Panc1 (cell line): ENCODE data around the gene AKAP12. TPM values are rescaled to one million over a fixed set of nuclear protein-coding genes. Genes with fewer than 3 reads are reported as not detected.
A peak's percentile ranks its signal among the peaks of the same experiment; 100 is the strongest.

ENCODE experiments used
- ATAC-seq: fragments of 200-7000 bp; cut with Tn5 transposase; 2 replicates; pipeline ENCODE4 v1.9.1; 2020; ENCODE audit warnings: mild to moderate bottlenecking, moderate library complexity
- BruUV-seq: library from RNA; stranded (reverse); fragments of 400-500 nt; replicated peaks from 2 replicates; lab custom pipeline; 2021; lab: Mats Ljungman, UMichigan
- CTCF ChIA-PET: fragments of 300-600 bp; sonication (Branson Sonifier 250); formaldehyde crosslinking; loops from one replicate; lab custom pipeline; 2022; ENCODE audit warnings: antibody characterized with exemption; lab: Charles Lee
- POLR2A ChIA-PET: fragments of 300-600 bp; sonication (Branson Sonifier 250); formaldehyde crosslinking; loops from one replicate; lab custom pipeline; 2022; ENCODE audit warnings: antibody characterized with exemption; lab: Charles Lee
- DNase-seq: peaks from one replicate; pipeline ENCODE4 v3.0.0-alpha.2; 2010; ENCODE audit warnings: low read depth, low spot score
- H3K27ac ChIP-seq: 2 replicates; pipeline ENCODE4 v1.5.1; 2011; ENCODE audit warnings: mild to moderate bottlenecking, low read length, inconsistent platforms
- H3K27me3 ChIP-seq: fragments of 200-500 bp; sonication (Bioruptor generic); 2 replicates; pipeline ENCODE4 v1.6.0; 2014; ENCODE audit warnings: low read length, inconsistent platforms; ENCODE audit not compliant: control insufficient read depth, insufficient read depth
- H3K36me3 ChIP-seq: fragments of 200-500 bp; sonication (Bioruptor generic); 2 replicates; pipeline ENCODE4 v1.5.1; 2014; ENCODE audit warnings: inconsistent platforms, mild to moderate bottlenecking, low read length, moderate library complexity; ENCODE audit not compliant: control insufficient read depth, insufficient read depth
- H3K4me1 ChIP-seq: 2 replicates; pipeline ENCODE4 v1.5.1; 2011; ENCODE audit warnings: inconsistent platforms, mild to moderate bottlenecking, low read length, moderate library complexity; ENCODE audit not compliant: control insufficient read depth, insufficient read depth
- H3K4me3 ChIP-seq, 2 experiments: 2 replicates each; pipeline ENCODE4 v1.5.1; 2011 to 2012; ENCODE audit warnings: low read depth in 2 of 2, low read length in 2 of 2, mild to moderate bottlenecking in 2 of 2, inconsistent platforms in 1 of 2, moderate library complexity in 1 of 2
- H3K9me3 ChIP-seq: fragments of 200-500 bp; sonication (Bioruptor generic); 2 replicates; pipeline ENCODE4 v1.5.1; 2014; ENCODE audit warnings: low read depth, mild to moderate bottlenecking, inconsistent platforms, low read length, moderate library complexity; ENCODE audit not compliant: control insufficient read depth, insufficient read depth
- POLR2AphosphoS5 ChIP-seq: IDR thresholded peaks from 2 replicates; pipeline ENCODE4 v1.6.1; 2012; ENCODE audit warnings: mild to moderate bottlenecking, low read depth, low read length, moderate library complexity
- SIN3A ChIP-seq: IDR thresholded peaks from 2 replicates; pipeline ENCODE4 v1.6.1; 2012; ENCODE audit warnings: low read depth, mild to moderate bottlenecking, low read length, moderate library complexity, borderline replicate concordance; ENCODE audit not compliant: insufficient read depth
- TCF7L2 ChIP-seq: IDR thresholded peaks from 2 replicates; pipeline ENCODE4 v1.6.1; 2011; ENCODE audit warnings: mild to moderate bottlenecking, low read depth, low read length, inconsistent platforms
- in situ Hi-C: cut with HindIII; loops from 2 replicates; pipeline ENCODE4 v1.10.0; 2016; ENCODE audit warnings: low sequenced_read_pairs, low pct_unique_long_range_greater_than_20kb
- intact Hi-C: fragments of 100-400 bp; cut with micrococcal nuclease; formaldehyde crosslinking; loops from one replicate; pipeline ENCODE4 v1.10.0; 2022; ENCODE audit not compliant: unreplicated experiment
- total RNA-seq: library from RNA; stranded (reverse); gene quantifications from one replicate; pipeline ENCODE4 v1.2.1, GENCODE V29; 2021; ENCODE audit not compliant: unreplicated experiment
- TF ChIP-seq, protein P1 (sequence below): fragments of 450-650 bp; IDR thresholded peaks from 2 replicates; pipeline ENCODE4 v1.5.1; 2017; ENCODE audit warnings: mild to moderate bottlenecking
- TF ChIP-seq, protein P2 (sequence below), 2 experiments: IDR thresholded peaks; 2 replicates each; pipeline ENCODE4 v1.6.1; 2011 to 2012; ENCODE audit warnings: low read depth in 2 of 2, control low read depth in 1 of 2, low read length in 1 of 2, mild to moderate bottlenecking in 1 of 2, moderate library complexity in 1 of 2; ENCODE audit not compliant: insufficient read depth in 1 of 2

Gene AKAP12
- total RNA-seq, 1 experiment from 2014 or later = 267 TPM

DNA sequence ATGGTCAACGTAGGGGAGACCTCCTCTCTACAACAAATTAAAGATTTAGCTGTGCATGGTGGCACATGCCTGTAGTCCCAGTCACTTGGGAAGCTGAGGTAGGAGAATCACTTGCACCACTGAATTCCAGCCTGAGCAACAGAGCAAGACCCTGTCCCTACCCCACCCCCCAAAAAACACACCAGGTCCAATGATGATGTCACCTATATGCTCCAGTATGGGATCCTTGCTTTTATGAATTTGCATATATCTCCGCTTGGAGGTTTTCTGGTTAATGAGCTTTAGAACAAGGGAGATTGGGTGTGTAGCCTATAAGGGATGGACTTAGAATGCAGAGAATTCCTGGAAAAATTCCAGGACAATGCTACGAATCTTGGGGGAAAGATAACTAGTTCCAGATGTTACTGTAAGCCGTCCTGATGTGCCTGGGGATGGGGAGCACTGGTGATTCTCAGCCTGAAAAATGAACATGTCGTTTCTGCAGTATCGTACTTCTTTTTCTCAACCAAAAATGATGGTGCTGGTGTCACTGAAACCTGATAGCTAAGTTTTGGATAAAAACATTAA is 90.4 kb downstream of the AKAP12 start:
- BruUV-seq = no TSS peak
- TF ChIP-seq, protein P1, sequence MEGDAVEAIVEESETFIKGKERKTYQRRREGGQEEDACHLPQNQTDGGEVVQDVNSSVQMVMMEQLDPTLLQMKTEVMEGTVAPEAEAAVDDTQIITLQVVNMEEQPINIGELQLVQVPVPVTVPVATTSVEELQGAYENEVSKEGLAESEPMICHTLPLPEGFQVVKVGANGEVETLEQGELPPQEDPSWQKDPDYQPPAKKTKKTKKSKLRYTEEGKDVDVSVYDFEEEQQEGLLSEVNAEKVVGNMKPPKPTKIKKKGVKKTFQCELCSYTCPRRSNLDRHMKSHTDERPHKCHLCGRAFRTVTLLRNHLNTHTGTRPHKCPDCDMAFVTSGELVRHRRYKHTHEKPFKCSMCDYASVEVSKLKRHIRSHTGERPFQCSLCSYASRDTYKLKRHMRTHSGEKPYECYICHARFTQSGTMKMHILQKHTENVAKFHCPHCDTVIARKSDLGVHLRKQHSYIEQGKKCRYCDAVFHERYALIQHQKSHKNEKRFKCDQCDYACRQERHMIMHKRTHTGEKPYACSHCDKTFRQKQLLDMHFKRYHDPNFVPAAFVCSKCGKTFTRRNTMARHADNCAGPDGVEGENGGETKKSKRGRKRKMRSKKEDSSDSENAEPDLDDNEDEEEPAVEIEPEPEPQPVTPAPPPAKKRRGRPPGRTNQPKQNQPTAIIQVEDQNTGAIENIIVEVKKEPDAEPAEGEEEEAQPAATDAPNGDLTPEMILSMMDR = no peak
- TF ChIP-seq POLR2AphosphoS5 (no peak), TCF7L2 (no peak), SIN3A (no peak)
- TF ChIP-seq, protein P2, sequence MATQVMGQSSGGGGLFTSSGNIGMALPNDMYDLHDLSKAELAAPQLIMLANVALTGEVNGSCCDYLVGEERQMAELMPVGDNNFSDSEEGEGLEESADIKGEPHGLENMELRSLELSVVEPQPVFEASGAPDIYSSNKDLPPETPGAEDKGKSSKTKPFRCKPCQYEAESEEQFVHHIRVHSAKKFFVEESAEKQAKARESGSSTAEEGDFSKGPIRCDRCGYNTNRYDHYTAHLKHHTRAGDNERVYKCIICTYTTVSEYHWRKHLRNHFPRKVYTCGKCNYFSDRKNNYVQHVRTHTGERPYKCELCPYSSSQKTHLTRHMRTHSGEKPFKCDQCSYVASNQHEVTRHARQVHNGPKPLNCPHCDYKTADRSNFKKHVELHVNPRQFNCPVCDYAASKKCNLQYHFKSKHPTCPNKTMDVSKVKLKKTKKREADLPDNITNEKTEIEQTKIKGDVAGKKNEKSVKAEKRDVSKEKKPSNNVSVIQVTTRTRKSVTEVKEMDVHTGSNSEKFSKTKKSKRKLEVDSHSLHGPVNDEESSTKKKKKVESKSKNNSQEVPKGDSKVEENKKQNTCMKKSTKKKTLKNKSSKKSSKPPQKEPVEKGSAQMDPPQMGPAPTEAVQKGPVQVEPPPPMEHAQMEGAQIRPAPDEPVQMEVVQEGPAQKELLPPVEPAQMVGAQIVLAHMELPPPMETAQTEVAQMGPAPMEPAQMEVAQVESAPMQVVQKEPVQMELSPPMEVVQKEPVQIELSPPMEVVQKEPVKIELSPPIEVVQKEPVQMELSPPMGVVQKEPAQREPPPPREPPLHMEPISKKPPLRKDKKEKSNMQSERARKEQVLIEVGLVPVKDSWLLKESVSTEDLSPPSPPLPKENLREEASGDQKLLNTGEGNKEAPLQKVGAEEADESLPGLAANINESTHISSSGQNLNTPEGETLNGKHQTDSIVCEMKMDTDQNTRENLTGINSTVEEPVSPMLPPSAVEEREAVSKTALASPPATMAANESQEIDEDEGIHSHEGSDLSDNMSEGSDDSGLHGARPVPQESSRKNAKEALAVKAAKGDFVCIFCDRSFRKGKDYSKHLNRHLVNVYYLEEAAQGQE (IDR thresholded peaks at IDR 0.05; ENCODE audit: insufficient read depth in 1 of 2, low read depth in 2 of 2, low read length in 1 of 2) = no peak
- Histone ChIP-seq H3K36me3 (no peaks in the 10 kb centered on the region), H3K4me1 (peaks cover 8% of the 10 kb centered on the region), H3K9me3 (no peaks in the 10 kb centered on the region), H3K4me3 (peak overlapping the region in 1 of 2 experiments; percentile 85; a peak in 2 of 4 replicates), H3K27me3 (no peaks in the 10 kb centered on the region), H3K27ac (peak overlapping the region; percentile 57; the same call in 1 of the 2 replicates)
- intact Hi-C loops (no loop called here), in situ Hi-C loops (no loop called here)
- ChIA-PET CTCF (interaction anchor here (0.6 kb wide), 1 partner anchor 123 kb away, joined by 3 read pairs; no protein-coding TSS in a partner anchor), POLR2A (no interaction called here)
- ATAC-seq (no peak), DNase-seq (no peak)

DNA sequence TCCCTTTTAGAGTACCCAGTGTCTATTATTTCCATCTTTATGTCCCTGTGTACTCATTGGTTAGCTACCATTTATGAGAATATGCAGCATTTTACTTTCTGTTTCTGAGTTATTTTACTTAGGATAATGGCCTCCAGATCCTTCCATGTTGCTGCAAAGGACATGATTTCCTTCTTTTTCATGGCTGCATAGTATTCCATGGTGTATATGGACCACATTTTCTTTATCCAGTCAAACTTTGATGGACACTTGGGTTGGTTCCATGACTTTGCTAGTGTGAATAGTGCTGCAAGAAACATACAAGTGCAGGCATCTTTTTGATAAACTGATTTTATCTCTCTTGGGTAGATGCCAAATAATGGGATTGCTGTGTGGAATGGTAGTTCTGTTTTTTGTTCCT is 96.2 kb downstream of the AKAP12 start:
- in situ Hi-C loops (no loop called here), intact Hi-C loops (loop anchor here (2.0 kb wide), 1 partner anchor 443 kb away; no protein-coding TSS in a partner anchor)
- no TSS peak for BruUV-seq
- POLR2A ChIA-PET = interaction anchor here (0.6 kb wide), 1 partner anchor 321 kb away, joined by 3 read pairs; no protein-coding TSS in a partner anchor
- TF ChIP-seq TCF7L2 = no peak
- TF ChIP-seq, protein P2 (IDR thresholded peaks at IDR 0.05; ENCODE audit: insufficient read depth in 1 of 2, low read depth in 2 of 2, low read length in 1 of 2) = no peak
- TF ChIP-seq SIN3A = no peak
- no peak for TF ChIP-seq POLR2AphosphoS5
- TF ChIP-seq, protein P1 = no peak
- no peaks in the 10 kb centered on the region; the same call in 1 of the 2 replicates for H3K4me1 ChIP-seq
- no peak for DNase-seq
- H3K4me3 ChIP-seq = no peak overlapping the region
- H3K27me3 ChIP-seq = no peaks in the 10 kb centered on the region
- no peaks in the 10 kb centered on the region for H3K9me3 ChIP-seq
- no peak overlapping the region for H3K27ac ChIP-seq
- no peaks in the 10 kb centered on the region for H3K36me3 ChIP-seq
- CTCF ChIA-PET = no interaction called here
- no peak for ATAC-seq
